Progenitor cell of endocrine pancreas (in vitro differentiated cells): ENCODE results near the gene DAG1. TPM values are rescaled to one million over a fixed set of nuclear protein-coding genes. Genes with fewer than 3 reads are reported as not detected.
A peak's percentile ranks its signal among the peaks of the same experiment; 100 is the strongest.

ENCODE experiments used
- DNase-seq: peaks from one replicate; pipeline ENCODE4 v3.0.0; 2021; ENCODE audit warnings: low spot score; ENCODE audit not compliant: unreplicated experiment
- H3K27ac Mint-ChIP-seq: 2 replicates; pipeline ENCODE4 v1.8.0; 2021; ENCODE audit warnings: mild to moderate bottlenecking, moderate library complexity, mixed read lengths
- H3K27me3 Mint-ChIP-seq: 2 replicates; pipeline ENCODE4 v1.8.0; 2021; ENCODE audit warnings: mixed read lengths
- H3K36me3 Mint-ChIP-seq: 2 replicates; pipeline ENCODE4 v1.8.0; 2022; ENCODE audit warnings: mixed read lengths; ENCODE audit not compliant: insufficient read depth
- H3K4me1 Mint-ChIP-seq: 2 replicates; pipeline ENCODE4 v1.8.0; 2021; ENCODE audit warnings: low read depth, mixed read lengths
- H3K4me3 Mint-ChIP-seq: 2 replicates; pipeline ENCODE4 v1.8.0; 2021; ENCODE audit warnings: low read depth, mild to moderate bottlenecking, moderate library complexity, mixed read lengths
- H3K9me3 Mint-ChIP-seq: 2 replicates; pipeline ENCODE4 v1.8.0; 2021; ENCODE audit warnings: low read depth, mixed read lengths
- CTCF ChIP-seq: fragments of 200-600 bp; sonication (generic); IDR thresholded peaks from one replicate; pipeline ENCODE4 v1.5.0; 2021; ENCODE audit warnings: antibody characterized with exemption, mild to moderate bottlenecking; ENCODE audit not compliant: unreplicated experiment
- total RNA-seq: library from RNA; stranded (reverse); gene quantifications from 2 replicates; pipeline ENCODE4 v1.2.1, GENCODE V29; 2021

The DAG1 gene
- total RNA-seq, 1 donor from 2014 or later: 109 TPM

- Mint-ChIP-seq H3K36me3 (no peaks in the 10 kb centered on the region), H3K27me3 (no peaks in the 10 kb centered on the region), H3K4me1 (peaks cover 56% of the 10 kb centered on the region), H3K4me3 (no peak overlapping the region), H3K27ac (peak overlapping the region; percentile 98), H3K9me3 (no peaks in the 10 kb centered on the region)
- no peak for DNase-seq
- TF ChIP-seq CTCF: no peak
Observed at GRCh38 chr3:49462222-49462621, 7.8 kb upstream of the DAG1 start.

GRCh38 chr3:49465270-49466034 is 4.6 kb upstream of the DAG1 start:
- TF ChIP-seq CTCF: no peak
- peaks cover 48% of the 10 kb centered on the region for H3K4me1 Mint-ChIP-seq
- H3K4me3 Mint-ChIP-seq: no peak overlapping the region

DNA sequence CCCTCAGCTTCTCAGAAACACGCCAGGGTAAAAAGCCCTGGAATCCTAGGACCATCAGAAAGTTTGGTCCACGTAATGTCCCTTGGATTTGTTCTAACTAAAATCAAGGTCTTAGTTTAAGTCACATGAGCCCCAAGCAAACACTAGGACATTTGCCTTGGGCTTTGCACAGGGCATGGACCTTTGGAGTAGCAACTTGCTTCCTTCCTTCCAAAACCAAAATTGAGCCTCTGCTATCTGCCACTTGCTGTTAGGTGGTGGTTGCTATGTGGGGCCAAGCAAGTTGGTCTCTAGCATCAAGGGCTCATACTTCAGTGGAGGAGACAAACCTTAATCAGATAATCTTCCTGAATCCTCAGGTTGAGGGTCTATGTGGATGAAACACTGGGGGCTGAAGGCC is 4.0 kb upstream of the DAG1 start:
- Mint-ChIP-seq H3K36me3 (no peaks in the 10 kb centered on the region), H3K9me3 (no peaks in the 10 kb centered on the region), H3K27me3 (no peaks in the 10 kb centered on the region), H3K4me1 (peaks cover 44% of the 10 kb centered on the region), H3K4me3 (no peak overlapping the region), H3K27ac (peak overlapping the region; percentile 92)
- DNase-seq: no peak
- no peak for TF ChIP-seq CTCF

More at GRCh38 chr3:49465270-49466034, 4.6 kb upstream of the DAG1 start:
- no peaks in the 10 kb centered on the region for H3K27me3 Mint-ChIP-seq
- no peaks in the 10 kb centered on the region for H3K9me3 Mint-ChIP-seq
- DNase-seq: no peak
- H3K36me3 Mint-ChIP-seq: no peaks in the 10 kb centered on the region
- peak overlapping the region; percentile 92 for H3K27ac Mint-ChIP-seq

DNA sequence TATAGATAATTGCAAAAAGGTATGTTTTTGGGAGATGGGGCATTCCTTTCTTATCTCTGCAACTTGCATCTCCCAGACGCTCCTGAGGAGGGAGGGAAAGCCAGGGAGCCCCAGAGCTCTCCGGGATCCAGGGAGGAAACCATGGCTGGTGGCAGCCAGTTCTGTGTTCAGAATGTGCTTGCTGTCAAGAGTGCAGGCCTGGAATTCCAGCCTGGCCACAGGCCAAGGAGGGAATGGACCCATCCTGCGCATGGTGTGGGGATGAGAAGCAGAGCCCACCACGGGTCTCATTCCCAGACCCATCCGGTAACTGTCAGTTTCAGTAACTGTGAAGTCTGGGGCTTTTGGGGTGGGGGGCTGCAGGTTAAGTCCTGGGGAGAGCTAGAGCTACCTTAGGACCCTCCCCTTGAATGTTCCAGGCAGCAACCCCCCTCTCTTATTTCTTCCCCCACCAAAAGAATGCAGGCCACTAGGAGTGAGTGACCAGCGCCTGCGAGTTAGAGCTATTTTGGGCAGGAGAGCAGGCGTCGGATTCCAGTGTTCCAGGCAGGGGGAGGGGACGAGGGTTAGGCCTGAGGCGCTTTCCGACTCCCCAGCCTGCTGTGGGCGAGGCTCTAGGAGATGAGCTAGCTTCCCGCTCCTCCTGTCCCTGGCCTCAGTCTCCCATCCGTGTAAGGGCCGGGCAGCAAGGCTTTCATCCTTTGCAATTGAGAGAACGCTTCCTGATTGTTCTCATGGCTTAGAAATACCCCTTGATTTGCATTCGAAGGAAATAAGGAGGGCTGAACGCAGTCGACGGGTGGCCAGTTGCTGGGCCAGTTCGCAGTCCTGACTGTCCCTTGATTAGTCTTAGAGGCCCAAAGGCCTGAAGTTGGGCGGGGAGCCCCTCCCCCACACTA is 781 bp upstream of the DAG1 start:
- TF ChIP-seq CTCF: no peak
- Mint-ChIP-seq H3K27me3 (no peaks in the 10 kb centered on the region), H3K27ac (peak overlapping the region; percentile 99), H3K4me3 (peak overlapping the region; percentile 81), H3K4me1 (peaks cover 36% of the 10 kb centered on the region), H3K9me3 (no peaks in the 10 kb centered on the region), H3K36me3 (peaks cover 5% of the 10 kb centered on the region)
- peak; percentile 26 for DNase-seq

- TF ChIP-seq CTCF: no peak
- Mint-ChIP-seq H3K4me1 (peaks cover 28% of the 10 kb centered on the region), H3K27ac (peak overlapping the region; percentile 98), H3K27me3 (no peaks in the 10 kb centered on the region), H3K9me3 (no peaks in the 10 kb centered on the region), H3K36me3 (peaks cover 6% of the 10 kb centered on the region), H3K4me3 (peak overlapping the region; percentile 91)
- DNase-seq: no peak
Observed at GRCh38 chr3:49470714-49471420, 800 bp downstream of the DAG1 start.
